Measurements from ENCODE around the gene CBX5.
"Not testable (repeated sequence)": the region's sequence is repeated elsewhere in the genome, so short reads cannot be mapped to it uniquely, and the experiment has no call there.

Gene CBX5

DNA sequence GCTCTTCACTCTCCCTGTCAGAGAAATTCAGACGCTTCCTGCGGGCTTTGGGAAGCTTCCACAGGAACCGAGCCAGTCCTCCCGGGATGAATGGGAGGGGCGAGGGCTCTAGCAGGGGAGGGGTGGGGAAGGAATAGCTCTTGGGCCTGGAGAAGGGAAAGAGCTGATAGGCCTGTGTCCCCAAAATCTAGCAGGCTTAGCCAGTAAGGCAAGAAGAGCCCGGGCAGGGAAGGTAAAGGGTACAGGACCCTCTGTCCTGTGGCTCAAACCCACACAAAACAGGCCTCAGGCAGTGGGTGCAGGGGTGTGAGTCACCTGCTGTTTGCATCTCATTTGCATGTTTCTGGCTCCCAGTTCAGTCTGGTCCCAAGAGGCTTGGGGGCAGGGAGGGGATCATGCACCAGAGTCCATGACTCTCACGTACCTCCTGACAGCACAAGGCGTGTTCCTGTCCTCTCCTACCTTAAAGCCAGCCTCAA is 82.5 kb downstream of the CBX5 start:
- DNase-seq (ENCODE audit: low read depth) = no peak

DNA sequence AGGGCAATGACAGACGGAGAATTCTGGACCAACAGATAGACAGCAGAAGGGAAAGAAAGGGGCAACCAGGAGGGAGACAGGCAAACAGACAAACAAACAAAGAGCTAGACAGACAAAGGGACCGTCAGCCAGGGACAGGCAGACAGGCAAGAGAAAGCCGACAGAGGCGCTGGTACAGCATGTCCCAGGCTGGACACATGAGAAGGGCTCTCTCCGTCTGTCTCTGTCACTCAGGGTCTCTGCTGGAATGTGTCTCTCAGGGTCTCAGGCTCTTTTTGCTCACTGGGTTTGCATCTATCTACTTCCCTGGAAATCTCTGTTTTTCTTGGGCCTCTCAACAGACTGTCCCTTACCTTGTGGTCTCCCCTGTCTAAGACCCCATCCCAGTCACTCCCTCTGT is 82.9 kb downstream of the CBX5 start:
- no peak for DNase-seq (ENCODE audit: low read depth)

DNA sequence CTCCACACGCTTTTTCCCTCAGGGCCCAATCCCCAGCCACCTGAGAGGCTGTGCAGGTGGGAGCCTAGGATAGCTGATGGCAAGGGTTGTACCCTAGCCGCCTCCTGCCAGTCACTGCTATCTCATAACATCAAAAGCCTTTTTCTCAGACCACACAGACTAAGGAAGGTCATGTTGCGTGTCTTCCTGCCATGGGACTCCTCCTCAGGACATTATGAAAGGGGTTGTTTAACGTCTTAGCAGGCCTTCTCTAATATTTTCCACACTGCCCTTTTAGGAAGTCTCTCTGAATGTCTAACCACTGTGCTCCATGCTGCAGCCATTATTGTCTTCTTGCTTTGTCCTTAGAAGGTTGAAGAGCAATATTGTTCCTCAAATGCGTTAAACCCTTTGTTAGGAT is 83.5 kb downstream of the CBX5 start:
- peak; percentile 71 for DNase-seq (ENCODE audit: low read depth)

DNA sequence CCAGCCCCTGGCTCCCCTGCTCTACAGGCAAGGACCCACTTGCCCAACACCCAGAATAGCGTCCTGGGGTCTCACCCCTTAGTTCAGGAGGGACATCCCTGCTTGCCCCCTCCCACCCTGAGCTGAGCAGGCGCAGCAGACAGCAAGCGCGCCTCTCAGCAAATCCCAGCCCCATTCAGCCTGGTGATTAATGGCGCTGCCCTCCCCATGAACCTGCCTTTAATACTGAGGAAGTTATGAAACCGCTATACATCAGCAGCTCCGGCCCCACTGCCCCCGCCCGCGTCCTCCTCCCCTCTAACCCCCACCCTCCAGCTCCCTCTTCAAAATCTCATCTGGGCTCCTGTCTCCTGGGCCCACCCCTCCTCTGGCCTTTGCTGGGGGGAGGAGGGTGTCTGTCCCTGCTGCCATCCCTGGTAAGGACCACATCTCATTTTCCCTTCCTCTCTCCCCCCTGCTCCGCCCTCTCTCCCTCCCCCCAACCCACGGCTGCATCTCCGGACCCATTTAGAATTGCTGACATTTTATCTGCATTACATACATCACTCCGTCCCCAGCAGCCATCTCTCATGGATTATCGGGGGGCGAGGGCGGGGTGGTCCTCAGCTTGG is 84.1 kb downstream of the CBX5 start:
- peak; percentile 90 for DNase-seq (ENCODE audit: low read depth)

DNA sequence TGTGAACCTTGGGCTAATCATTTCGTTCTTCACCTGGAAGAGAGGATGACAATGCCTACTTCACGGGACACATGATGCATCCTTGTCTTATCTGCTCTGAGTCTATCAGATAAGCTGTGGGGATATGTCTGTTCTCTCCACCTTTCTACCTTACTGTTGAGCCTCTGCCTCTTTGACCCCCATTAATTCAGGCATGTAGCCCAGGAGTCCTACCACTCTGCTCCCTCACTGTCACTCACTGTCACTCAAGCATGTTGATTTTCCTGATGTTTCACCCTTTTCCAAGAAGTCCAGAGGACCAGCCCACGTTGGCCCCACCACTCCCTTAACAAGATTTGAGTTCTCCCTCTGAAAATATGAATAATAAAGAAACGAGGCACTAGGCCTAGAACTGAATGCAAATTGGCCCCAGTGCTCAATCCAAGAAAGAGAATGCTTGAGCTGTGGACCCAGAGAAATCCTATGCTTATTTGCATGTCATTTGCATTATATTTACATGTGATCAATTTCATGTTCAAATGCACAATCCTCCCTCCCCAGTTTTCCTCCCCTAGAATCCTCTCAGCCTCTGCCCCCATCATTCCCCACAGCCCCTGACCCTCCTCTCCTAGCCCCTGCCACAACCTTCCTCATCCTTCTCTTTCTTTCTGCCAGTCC is 84.7 kb downstream of the CBX5 start:
- DNase-seq (ENCODE audit: low read depth) = no peak

DNA sequence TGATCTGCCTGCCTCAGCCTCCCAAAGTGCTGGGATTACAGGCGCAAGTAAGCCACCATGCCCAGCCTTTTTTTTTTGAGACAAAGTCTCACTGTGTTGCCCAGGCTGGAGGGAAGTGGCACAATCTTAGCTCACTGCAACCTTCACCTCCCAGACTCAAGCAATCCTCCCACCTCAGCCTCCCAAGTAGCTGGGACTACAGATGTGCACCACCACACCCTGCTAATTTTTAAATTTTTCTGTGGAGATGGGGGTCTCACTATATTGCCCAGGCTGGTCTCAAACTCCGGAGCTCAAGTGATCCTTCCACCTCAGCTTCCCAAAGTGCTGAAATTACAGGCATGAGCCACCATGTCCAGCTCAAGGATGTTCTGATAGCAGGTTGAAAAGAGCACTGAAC is 85.3 kb downstream of the CBX5 start:
- not testable (repeated sequence) for DNase-seq (ENCODE audit: low read depth)

DNA sequence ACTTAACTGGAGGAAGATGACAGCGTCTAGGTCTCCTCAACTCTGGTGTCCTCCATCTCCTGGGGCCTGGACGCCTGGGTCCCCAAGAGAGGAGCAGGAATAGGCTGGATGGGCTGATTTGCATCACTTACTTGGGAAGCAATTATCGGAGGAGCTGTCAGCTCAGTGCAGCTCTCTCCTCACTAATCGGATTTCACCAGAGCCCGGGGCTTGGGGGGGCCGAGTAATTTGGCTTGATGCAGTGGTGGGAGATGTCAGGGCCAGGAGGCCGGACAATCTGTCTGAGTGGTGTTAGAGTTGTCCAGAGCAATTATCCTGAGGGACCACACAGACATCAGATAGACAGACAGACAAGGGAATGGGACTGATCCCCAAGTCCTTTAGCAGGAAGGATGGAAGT is 86.5 kb downstream of the CBX5 start:
- no peak for DNase-seq (ENCODE audit: low read depth)

DNA sequence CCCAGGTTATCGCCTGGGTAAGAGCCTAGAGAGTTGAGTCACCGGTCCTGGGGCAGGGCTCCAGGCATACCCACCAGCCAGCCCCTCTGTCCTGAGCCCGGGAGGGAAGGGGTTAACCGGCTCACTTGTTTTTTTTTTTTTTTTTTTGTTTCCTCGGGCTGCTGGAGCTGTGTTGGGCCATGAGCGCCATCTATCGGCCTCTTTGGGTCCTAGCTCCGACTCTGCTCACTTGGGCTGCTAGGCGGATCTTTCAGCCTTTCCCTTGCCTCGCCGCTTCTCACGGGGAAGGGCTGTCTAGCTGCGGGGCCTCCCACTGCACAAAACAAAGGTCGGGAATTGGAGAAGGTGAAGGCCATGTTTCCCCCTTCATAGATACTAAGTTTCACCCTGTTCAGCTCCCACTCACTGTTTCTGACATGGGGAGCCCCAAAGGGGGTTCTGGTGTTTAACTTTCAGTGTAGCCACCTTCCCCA is 88.3 kb downstream of the CBX5 start:
- peak; percentile 83 for DNase-seq (ENCODE audit: low read depth)

DNA sequence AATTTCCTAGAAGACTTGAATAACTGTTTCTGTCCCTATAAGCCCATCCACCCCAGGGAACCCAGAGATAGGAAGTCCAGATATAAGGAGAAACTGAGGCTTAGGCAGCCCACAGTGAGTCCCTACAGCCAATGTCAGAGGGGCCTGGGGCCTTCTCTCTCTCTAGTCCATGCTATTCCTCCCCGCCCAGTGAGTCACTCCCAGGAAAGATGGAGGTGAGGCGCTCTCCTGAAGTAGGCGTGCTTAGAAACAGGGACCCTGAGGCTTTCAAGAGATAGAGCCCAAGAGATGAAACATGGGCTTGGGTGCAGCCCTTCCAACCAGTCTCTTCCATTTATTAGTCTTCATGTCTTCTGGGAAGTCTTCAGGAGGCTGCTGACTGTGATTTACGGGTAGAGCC is 88.8 kb downstream of the CBX5 start:
- DNase-seq (ENCODE audit: low read depth) = no peak

DNA sequence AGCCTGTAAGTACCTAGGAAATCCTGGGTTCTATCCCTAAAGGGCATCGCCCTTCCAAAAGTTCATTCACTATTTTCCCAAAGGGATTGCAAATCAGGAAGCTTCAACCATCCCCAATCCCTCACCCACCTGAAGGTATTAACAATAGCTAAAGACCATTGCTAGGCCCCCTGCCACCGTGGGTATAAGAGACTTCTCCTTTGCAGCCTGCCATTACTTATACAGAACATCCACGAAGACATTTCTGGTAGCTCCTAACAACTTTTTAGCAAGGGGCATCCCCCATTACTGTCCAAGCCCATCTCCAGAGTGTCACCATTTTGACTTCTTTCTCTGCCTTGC is 90.8 kb downstream of the CBX5 start:
- DNase-seq (ENCODE audit: low read depth) = no peak

DNA sequence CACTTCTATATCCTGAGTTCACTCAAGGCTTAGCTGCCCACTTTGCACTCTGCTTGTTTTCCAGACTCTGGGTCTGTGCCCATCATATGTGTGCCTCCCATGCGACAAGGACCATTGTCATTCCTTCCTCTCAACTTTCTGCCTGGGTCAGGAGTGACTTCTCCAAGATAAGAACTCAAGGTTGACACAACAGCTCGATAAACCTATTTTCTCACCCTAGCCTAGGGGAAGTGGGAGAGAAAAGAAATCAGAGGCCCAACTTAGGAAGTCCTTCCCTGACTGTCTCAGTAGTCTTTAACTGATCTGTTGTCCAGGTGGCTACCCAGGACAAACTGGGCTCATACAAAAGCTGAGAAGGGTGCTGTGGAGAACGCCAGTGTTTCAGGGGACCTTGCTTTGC is 92.8 kb downstream of the CBX5 start:
- DNase-seq (ENCODE audit: low read depth) = no peak

DNA sequence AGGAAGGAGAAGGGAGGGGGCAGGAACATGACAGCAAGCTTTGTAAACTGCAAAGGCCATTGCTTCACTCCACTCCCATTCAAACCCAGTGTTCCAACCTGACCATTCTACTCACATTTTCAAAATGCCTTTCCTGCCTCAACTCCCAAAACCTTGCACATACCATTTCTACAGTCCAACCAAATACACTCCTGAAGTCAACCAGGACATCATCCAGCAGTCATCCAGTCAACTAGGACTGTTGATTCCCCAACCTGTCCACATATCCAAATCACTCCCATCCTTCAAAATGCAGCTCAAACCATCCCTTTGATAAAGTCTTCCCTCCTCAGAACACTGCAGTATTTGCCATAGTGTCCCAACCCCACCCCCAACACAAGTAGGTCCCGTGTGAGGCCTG is 94.0 kb downstream of the CBX5 start:
- no peak for DNase-seq (ENCODE audit: low read depth)

DNA sequence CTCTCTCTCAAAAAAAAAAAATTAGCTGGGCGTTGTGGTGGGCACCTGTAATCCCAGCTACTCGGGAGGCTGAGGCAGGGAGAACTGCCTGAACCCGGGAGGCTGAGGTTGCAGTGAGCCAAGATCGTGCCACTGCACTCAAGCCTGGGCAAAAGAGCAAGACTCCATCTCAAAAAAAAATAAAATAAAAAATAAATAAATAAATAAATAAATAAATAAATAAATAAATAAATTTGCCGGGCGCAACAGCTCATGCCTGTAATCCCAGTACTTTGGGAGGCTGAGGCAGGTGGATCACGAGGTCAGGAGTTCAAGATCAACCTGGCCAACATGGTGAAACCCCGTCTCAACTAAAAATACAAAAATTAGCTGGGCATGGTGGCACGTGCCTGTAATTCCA is 94.6 kb downstream of the CBX5 start:
- not testable (repeated sequence) for DNase-seq (ENCODE audit: low read depth)

DNA sequence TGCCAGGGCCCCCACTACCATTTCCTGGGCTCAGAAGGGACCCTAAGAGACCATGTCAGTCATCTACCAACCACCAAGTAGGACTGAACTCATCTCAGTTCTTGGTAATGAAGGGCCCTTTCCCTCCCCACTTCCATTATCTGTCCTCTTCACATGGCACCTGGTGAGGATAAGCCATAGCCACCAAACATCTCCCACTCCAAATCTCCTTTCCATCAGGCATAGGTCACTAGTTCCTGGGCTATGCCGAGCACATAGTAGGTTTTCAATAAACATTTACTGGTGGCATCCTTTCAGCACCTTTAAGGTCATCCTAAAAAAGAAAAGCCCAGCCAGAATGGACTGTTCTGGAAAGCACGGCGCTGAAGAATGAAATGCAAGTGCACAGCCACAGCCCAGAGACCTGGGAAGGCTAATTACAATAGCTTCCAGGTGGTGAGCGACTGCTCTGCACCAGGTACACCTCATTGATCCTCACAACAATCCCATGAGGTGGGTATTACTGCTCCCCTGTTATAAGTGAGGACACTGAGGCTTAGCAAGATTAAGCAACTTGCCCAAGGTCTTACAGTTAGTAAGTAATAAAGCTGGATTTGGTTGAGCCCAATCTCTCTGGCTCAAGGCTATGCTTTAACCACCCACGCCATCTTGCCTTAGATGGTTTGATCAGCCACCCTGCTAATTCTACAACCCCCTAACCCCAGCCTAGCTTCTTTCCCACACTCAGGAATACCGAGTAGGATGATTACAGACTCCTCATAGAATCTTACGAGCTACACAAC is 95.7 kb downstream of the CBX5 start:
- no peak for DNase-seq (ENCODE audit: low read depth)

DNA sequence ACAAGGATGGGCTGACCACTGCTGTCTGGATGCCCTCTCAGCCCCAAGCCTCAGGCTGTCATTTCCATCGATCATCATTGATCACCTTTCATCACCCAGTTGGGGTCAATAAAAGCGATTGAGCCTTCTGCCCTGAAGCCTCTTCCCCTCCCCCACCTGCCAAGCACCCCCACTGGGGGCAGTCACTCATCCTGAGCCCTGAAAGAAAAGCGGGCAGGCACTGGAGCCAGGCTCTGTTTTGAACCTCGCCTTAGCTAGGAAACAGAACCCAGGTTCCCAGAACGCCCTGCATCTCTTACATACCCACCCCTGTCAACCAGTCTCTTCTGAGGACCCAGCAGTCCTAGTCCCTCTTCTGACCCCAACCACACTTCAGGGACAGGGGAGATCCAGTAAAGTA is 96.9 kb downstream of the CBX5 start:
- DNase-seq (ENCODE audit: low read depth) = no peak

DNA sequence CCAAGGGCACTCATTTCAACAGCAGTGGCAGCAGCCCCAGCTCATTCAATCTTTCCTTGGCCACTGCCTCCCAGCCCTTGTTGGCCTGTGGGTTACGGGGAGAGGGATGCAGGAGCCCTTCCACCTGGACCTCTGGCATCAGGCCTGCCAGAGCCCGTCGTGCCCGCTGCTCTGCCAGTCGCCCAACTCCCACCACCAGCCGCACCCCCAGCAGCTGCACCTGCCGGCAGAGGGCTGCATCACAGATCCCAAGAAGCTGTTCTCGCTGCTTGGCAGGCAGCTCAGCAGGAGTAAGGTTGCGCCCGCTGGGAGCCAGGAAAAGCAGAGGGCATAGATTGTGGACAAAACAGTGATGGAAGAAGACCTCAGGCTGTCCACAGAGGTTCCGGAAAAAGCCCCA is 97.8 kb downstream of the CBX5 start:
- DNase-seq (ENCODE audit: low read depth) = no peak

Measured in amniotic epithelial cell (primary cell).